GM23338 (cell line): ENCODE data around the gene POLR2B. TPM values are rescaled to one million over a fixed set of nuclear protein-coding genes. Genes with fewer than 3 reads are reported as not detected.

Source experiments
- ATAC-seq: fragments of 200-7000 bp; cut with Tn5 transposase; 3 replicates; pipeline ENCODE4 v1.9.1; 2020
- DNase-seq: peaks from one replicate; pipeline ENCODE4 v3.0.0-alpha.2; 2015; ENCODE audit warnings: low spot score
- H2AFZ ChIP-seq: fragments of 200-600 bp; sonication (generic); 2 replicates; pipeline ENCODE4 v1.8.0; 2016; ENCODE audit warnings: antibody characterized with exemption, mild to moderate bottlenecking, moderate library complexity
- H3F3A ChIP-seq: fragments of 200-600 bp; sonication (generic); replicated peaks from 2 replicates; pipeline ENCODE4 v1.8.0; 2017; ENCODE audit warnings: antibody characterized with exemption, mixed run types, low read depth
- H3K27ac ChIP-seq: fragments of 200-600 bp; sonication (generic); 2 replicates; pipeline ENCODE4 v1.6.1; 2016; ENCODE audit warnings: low read depth
- H3K27me3 ChIP-seq: fragments of 200-600 bp; sonication (generic); 2 replicates; pipeline ENCODE4 v1.8.0; 2016; ENCODE audit warnings: mild to moderate bottlenecking, mixed run types, moderate library complexity; ENCODE audit not compliant: insufficient read depth
- H3K36me3 ChIP-seq: fragments of 200-600 bp; sonication (generic); 2 replicates; pipeline ENCODE4 v1.8.0; 2016; ENCODE audit warnings: mild to moderate bottlenecking; ENCODE audit not compliant: insufficient read depth
- H3K4me1 ChIP-seq: fragments of 200-600 bp; sonication (generic); 2 replicates; pipeline ENCODE4 v1.8.0; 2016; ENCODE audit warnings: mild to moderate bottlenecking, moderate library complexity; ENCODE audit not compliant: insufficient read depth
- H3K4me2 ChIP-seq: fragments of 200-600 bp; sonication (generic); 2 replicates; pipeline ENCODE4 v1.7.1; 2017; ENCODE audit warnings: mixed run types
- H3K4me3 ChIP-seq: fragments of 200-600 bp; sonication (generic); 2 replicates; pipeline ENCODE4 v1.6.1; 2016; ENCODE audit warnings: mixed run types
- H3K79me2 ChIP-seq: fragments of 200-600 bp; sonication (generic); replicated peaks from 2 replicates; pipeline ENCODE4 v1.8.0; 2017; ENCODE audit warnings: mild to moderate bottlenecking; ENCODE audit not compliant: insufficient read depth
- H3K9me2 ChIP-seq: fragments of 200-600 bp; sonication (generic); 2 replicates; pipeline ENCODE4 v1.8.0; 2017; ENCODE audit not compliant: insufficient read depth
- H4K20me1 ChIP-seq: fragments of 200-600 bp; sonication (generic); replicated peaks from 2 replicates; pipeline ENCODE4 v1.8.0; 2017; ENCODE audit warnings: mild to moderate bottlenecking; ENCODE audit not compliant: insufficient read depth
- H3K27ac Mint-ChIP-seq: 2 replicates; pipeline ENCODE4 v1.8.0; 2020; ENCODE audit warnings: inconsistent platforms, mild to moderate bottlenecking, moderate library complexity, mixed read lengths
- H3K27me3 Mint-ChIP-seq: 3 replicates; pipeline ENCODE4 v1.8.0; 2022; ENCODE audit warnings: low read depth, mild to moderate bottlenecking, moderate library complexity, mixed read lengths, inconsistent platforms; ENCODE audit not compliant: insufficient read depth, poor library complexity
- H3K36me3 Mint-ChIP-seq: 3 replicates; pipeline ENCODE4 v1.8.0; 2021; ENCODE audit warnings: low read depth, mild to moderate bottlenecking, inconsistent platforms, moderate library complexity, mixed read lengths
- H3K4me1 Mint-ChIP-seq: 3 replicates; pipeline ENCODE4 v1.8.0; 2020; ENCODE audit warnings: mild to moderate bottlenecking, inconsistent platforms, mixed read lengths
- H3K4me3 Mint-ChIP-seq: 3 replicates; pipeline ENCODE4 v1.8.0; 2021; ENCODE audit warnings: moderate library complexity, mild to moderate bottlenecking, inconsistent platforms, mixed read lengths
- H3K9me3 Mint-ChIP-seq: 3 replicates; pipeline ENCODE4 v1.8.0; 2020; ENCODE audit warnings: moderate library complexity, mild to moderate bottlenecking, inconsistent platforms, mixed read lengths
- CREB1 ChIP-seq: fragments of 250-450 bp; sonication (Bioruptor Pico); IDR thresholded peaks from 2 replicates; pipeline ENCODE4 v1.5.0; 2020; ENCODE audit warnings: low read depth, mild to moderate bottlenecking, moderate library complexity
- CTCF ChIP-seq, 2 experiments: fragments of 200-600 bp in 1 of 2; sonication (generic) in 1 of 2; conservative IDR thresholded peaks; 2 replicates each; pipeline versions ENCODE4 v1.5.1 to v1.6.1; 2016 to 2017; ENCODE audit warnings: antibody characterized with exemption in 2 of 2, low read depth in 2 of 2, mild to moderate bottlenecking in 2 of 2, moderate library complexity in 1 of 2
- EZH2phosphoT487 ChIP-seq: fragments of 200-600 bp; sonication (generic); IDR thresholded peaks from one replicate; pipeline ENCODE4 v1.8.1; 2018; ENCODE audit warnings: antibody characterized with exemption; ENCODE audit not compliant: unreplicated experiment
- NANOG ChIP-seq: IDR thresholded peaks from 2 replicates; pipeline ENCODE4 v1.6.1; 2016; ENCODE audit warnings: antibody characterized with exemption, borderline replicate concordance
- POLR2AphosphoS5 ChIP-seq: IDR thresholded peaks from 2 replicates; pipeline ENCODE4 v1.6.1; 2016; ENCODE audit warnings: antibody characterized with exemption, low read depth
- REST ChIP-seq: IDR thresholded peaks from one replicate; pipeline ENCODE4 v1.6.1; 2018; ENCODE audit warnings: antibody characterized with exemption; ENCODE audit not compliant: unreplicated experiment
- ZNF331 ChIP-seq: fragments of 250-450 bp; sonication (Bioruptor Pico); IDR thresholded peaks from 2 replicates; pipeline ENCODE4 v1.5.0; 2020; ENCODE audit warnings: low read depth, mild to moderate bottlenecking, moderate library complexity
- polyA plus RNA-seq: library from polyadenylated mRNA; unstranded; fragments of >200 nt; fragmentation: Nextera tagmentation; extraction: Ambion mirVana; gene quantifications from 2 replicates; pipeline ENCODE4 v1.2.1, GENCODE V29; 2016
- total RNA-seq: library from RNA; depleted of rRNA; stranded (reverse); fragments of >200 nt; shearing (Covaris generic); gene quantifications from 2 replicates; pipeline ENCODE4 v1.2.3, GENCODE V29; 2014

Gene POLR2B
- total and polyA plus RNA-seq, 2 experiments from 2014 or later, result 56.5 to 165 TPM

- ATAC-seq (peak; percentile 96), DNase-seq (peak; percentile 89)
- H3K36me3 ChIP-seq, result no peaks in the 10 kb centered on the region
- no peak overlapping the region for H3K27ac ChIP-seq
- peak overlapping the region; percentile 36; the same call in 1 of the 2 replicates for H3K4me2 ChIP-seq
- H4K20me1 ChIP-seq, result no peaks in the 10 kb centered on the region
- no peaks in the 10 kb centered on the region for H3K9me3 Mint-ChIP-seq
- peak overlapping the region; percentile 49; the same call in 2 of the 3 replicates for H3K4me3 Mint-ChIP-seq
- H3K36me3 Mint-ChIP-seq, result no peaks in the 10 kb centered on the region
- no peak for TF ChIP-seq EZH2phosphoT487
- peak; percentile 96 to 99 for TF ChIP-seq CTCF (conservative IDR thresholded peaks at IDR 0.05; ENCODE audit: low read depth in 2 of 2)
- TF ChIP-seq CREB1 (CRISPR knock-in tag), result 0 out of 2 replicates have a peak, but pooled peaks have one; percentile 19
- no peak for TF ChIP-seq REST
- TF ChIP-seq POLR2AphosphoS5, result no peak
- H3K27me3 ChIP-seq, result no peaks in the 10 kb centered on the region
- H3K4me1 Mint-ChIP-seq, result peaks cover 4% of the 10 kb centered on the region; the same call in 1 of the 3 replicates
- H3F3A ChIP-seq, result no peaks in the 10 kb centered on the region
- no peaks in the 10 kb centered on the region for H3K9me2 ChIP-seq
- peaks cover 3% of the 10 kb centered on the region for H3K27me3 Mint-ChIP-seq
- H2AFZ ChIP-seq, result peak overlapping the region; percentile 20; the same call in 1 of the 2 replicates
- peak overlapping the region; percentile 7; the same call in 1 of the 2 replicates for H3K4me3 ChIP-seq
- H3K79me2 ChIP-seq, result no peaks in the 10 kb centered on the region
- H3K27ac Mint-ChIP-seq, result no peak overlapping the region
- H3K4me1 ChIP-seq, result no peaks in the 10 kb centered on the region
These were observed 59.4 kb downstream of the POLR2B start for GRCh38 chr4:57037982-57038604.

GRCh38 chr4:57039345-57039744 lies 60.6 kb downstream of the POLR2B start:
- Histone ChIP-seq H3K27ac (no peak overlapping the region), H3K36me3 (no peaks in the 10 kb centered on the region), H3K4me3 (no peak overlapping the region), H3K79me2 (no peaks in the 10 kb centered on the region), H4K20me1 (no peaks in the 10 kb centered on the region), H3K4me1 (no peaks in the 10 kb centered on the region), H3K9me2 (no peaks in the 10 kb centered on the region), H3K27me3 (no peaks in the 10 kb centered on the region), H3F3A (no peaks in the 10 kb centered on the region), H2AFZ (no peak overlapping the region), H3K4me2 (no peak overlapping the region)
- no peak for TF ChIP-seq CTCF (conservative IDR thresholded peaks at IDR 0.05; ENCODE audit: low read depth in 2 of 2)
- TF ChIP-seq ZNF331 (CRISPR knock-in tag), result no peak
- no peak for TF ChIP-seq NANOG
- no peak for TF ChIP-seq REST
- TF ChIP-seq EZH2phosphoT487, result no peak
- ATAC-seq (no peak), DNase-seq (no peak)
- H3K27me3 Mint-ChIP-seq, result peaks cover 3% of the 10 kb centered on the region
- peaks cover 4% of the 10 kb centered on the region; the same call in 1 of the 3 replicates for H3K4me1 Mint-ChIP-seq
- no peak overlapping the region for H3K27ac Mint-ChIP-seq
- no peak overlapping the region for H3K4me3 Mint-ChIP-seq
- H3K36me3 Mint-ChIP-seq, result no peaks in the 10 kb centered on the region
- no peaks in the 10 kb centered on the region for H3K9me3 Mint-ChIP-seq
